GM18907 (cell line): ENCODE measurements around the gene SLK.

Experiments
- ATAC-seq: cut with Tn5 transposase; IDR thresholded peaks from one replicate; pipeline ENCODE4 v1.9.1; 2021; ENCODE audit warnings: mild to moderate bottlenecking, moderate library complexity; ENCODE audit not compliant: unreplicated experiment

SLK gene

GRCh38 chr10:103985726-103986125 lies 18.8 kb downstream of the SLK start:
- no peak for ATAC-seq

GRCh38 chr10:103986360-103986759 lies 19.4 kb downstream of the SLK start:
- ATAC-seq = no peak

- no peak for ATAC-seq
Measured at GRCh38 chr10:103990121-103990520, 23.2 kb downstream of the SLK start.

DNA sequence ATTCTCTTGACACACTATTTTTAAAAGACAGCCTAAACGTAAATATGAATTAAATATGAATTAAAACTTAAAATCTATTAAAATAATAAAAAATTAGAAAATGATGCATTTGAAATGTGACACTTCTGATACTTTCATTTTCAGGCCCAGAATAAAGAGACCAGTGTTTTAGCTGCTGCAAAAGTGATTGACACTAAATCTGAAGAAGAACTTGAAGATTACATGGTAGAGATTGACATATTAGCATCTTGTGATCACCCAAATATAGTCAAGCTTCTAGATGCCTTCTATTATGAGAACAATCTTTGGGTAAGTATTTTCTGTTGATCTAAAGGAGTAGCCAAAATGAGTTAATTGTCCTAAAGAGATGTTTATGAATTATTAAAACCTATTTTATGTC lies 23.6 kb downstream of the SLK start:
- no peak for ATAC-seq

- no peak for ATAC-seq
Measured at GRCh38 chr10:103991393-103992128, 24.6 kb downstream of the SLK start.

- ATAC-seq = no peak
Measured at GRCh38 chr10:103995134-103995533, 28.2 kb downstream of the SLK start.

DNA sequence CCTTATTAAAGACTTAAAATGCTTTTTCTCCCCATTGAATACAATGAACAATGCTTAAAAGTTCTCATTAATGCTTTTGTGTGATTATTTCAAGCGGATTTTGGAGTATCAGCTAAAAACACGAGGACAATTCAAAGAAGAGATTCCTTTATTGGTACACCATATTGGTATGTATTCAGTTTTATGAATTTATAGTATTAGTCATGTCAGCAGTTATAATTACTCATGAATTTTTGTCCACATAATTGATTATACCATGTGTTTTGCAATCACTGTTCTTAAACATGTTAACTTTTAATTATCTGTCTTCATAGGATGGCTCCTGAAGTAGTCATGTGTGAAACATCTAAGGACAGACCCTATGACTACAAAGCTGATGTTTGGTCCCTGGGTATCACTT lies 31.9 kb downstream of the SLK start:
- no peak for ATAC-seq

DNA sequence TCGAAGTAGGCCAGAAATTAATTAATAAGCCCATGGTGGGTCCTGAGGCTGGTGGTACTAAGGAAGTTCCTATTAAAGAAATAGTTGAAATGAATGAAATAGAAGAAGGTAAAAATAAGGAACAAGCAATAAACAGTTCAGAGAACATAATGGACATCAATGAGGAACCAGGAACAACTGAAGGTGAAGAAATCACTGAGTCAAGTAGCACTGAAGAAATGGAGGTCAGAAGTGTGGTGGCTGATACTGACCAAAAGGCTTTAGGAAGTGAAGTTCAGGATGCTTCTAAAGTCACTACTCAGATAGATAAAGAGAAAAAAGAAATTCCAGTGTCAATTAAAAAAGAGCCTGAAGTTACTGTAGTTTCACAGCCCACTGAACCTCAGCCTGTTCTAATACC lies 36.0 kb downstream of the SLK start:
- no peak for ATAC-seq

DNA sequence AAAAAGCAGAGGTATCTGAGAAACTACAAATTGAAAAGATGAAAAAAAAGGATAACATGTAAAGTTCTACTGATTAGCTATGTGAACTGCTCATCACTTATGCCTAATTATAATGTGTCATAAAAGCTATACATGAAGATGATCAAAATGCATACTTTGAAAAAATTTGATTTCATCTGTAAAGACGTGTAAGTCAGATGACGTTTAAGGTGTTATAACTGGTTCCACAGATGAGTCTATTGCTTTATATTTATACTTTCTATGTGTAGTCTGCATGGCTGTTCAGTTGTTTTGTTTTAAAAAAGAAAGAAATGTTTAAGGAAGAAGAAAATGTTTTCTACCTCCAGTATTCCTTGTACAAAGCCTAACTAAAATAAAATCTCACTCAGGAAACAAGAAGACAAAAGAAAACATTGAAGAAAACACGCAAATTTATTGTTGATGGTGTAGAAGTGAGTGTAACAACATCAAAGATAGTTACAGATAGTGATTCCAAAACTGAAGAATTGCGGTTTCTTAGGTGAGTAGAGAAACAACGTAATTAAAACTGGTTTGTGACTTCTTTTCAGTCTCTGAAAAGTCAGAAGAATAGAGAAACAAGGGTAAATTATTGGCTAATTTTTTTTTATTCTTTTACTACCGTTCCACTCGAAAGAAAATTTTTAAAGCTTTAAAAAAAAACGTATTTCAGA lies 38.4 kb downstream of the SLK start:
- ATAC-seq = no peak

DNA sequence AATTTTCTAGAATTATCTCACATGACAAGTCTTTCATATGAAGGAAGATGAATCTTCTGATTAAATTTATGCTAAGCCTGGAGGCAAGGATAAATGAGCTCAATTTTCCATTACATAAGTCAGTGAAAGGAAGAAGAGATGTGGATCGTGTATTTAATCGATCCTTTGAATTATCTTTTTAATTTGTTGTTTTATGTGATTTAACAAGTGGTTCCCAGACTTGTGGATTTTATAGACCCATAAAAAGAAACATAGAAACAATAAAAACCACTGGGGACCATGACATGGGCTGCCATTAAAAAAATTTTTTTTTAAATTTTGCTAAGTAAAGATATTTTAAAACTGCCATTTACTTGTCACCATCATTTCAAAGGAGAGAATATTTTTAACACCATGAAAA lies 45.0 kb downstream of the SLK start:
- no peak for ATAC-seq

DNA sequence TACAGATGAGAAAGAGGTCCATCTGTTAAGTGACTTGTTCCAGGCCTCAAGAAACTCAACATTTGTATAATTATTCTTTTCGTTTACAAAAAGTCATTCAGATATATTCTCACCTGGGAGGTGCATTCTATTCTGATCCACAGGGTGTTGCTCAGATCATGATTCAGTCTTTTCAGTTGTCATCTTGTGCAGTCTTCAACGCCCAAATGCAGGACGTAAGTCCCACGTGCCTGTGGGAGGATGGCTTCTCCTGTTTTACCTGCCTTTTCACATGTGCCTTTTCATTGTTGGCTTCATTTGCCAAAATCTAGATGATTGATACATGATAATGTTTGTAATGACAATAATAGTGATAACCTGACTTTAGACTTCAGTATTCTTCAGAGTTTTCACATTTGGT lies 46.5 kb downstream of the SLK start:
- no peak for ATAC-seq

DNA sequence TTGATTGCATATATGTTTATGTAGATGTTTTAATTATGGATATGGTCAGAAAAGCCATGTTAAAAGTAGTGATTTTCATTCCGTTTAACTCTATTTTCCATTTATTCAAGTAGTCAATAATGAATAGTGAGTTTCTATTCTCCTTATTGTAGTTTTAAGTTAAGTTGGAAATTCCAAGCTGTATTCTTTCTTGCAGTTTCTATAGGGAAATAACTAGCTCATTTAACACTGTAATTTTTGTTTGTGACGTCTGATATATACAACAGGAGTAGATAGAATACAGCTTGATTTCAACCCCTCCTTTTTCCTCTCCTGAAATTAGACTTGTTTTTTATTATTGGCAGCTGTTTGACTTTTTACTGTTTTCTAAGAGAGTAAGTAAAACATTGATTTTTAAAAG lies 47.2 kb downstream of the SLK start:
- ATAC-seq = no peak

- ATAC-seq = no peak
Measured at GRCh38 chr10:104016661-104017060, 49.7 kb downstream of the SLK start.

DNA sequence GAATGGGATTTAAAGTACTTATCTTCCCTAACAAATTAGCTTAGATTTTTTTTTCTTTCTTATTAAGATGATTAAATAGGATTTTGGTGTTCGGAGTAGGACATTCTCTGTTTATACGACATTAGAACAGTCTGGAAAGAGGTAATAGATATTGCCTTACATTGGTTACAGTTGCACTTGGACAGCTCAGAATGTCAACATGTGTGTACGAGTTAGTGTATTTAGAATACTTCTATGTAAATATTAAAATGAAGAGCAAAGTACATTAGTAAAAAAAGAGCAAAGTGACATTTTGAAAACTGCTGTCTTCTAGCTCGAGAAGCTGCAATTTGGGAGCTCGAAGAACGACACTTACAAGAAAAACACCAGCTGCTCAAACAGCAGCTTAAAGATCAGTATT lies 51.5 kb downstream of the SLK start:
- no peak for ATAC-seq

DNA sequence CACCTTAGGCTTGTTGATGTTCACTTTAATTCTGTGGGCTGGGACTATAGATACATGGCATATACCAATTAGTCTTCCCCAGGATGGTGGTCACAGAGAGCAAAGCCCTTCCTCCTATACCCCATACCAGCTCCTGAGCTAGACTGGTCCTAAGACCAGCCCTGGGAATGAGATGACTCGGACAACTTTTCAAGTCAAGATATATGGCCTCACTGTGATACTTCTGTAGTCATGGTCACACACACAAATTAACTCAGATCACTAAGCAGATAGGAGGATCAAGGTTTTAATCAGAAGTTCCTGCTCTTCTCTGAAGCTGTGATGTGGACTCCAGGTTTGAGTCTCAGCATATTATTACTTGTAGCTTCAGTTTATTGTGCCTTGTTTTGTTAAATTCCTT lies 53.1 kb downstream of the SLK start:
- no peak for ATAC-seq

DNA sequence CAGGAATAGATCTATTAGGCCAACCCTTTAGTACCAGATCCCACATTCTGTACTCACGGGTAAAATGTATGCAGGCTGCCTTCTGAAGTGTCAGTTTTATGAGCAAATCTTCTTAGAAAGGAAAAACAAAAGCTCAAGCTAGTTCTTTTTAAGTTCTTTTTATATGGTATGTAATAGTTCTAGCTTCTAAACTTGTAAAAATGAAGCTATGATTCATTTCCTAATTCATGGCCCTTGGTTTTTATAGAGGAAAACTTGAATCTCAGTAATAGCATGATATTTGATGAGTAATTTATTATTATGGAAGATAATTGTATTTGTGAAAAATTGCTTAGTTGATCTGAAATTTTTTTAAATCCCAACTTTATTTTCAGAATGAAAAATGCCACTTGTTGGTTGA lies 54.3 kb downstream of the SLK start:
- no peak for ATAC-seq

- ATAC-seq = no peak
Measured at GRCh38 chr10:104022026-104022425, 55.1 kb downstream of the SLK start.

- no peak for ATAC-seq
Measured at GRCh38 chr10:104025524-104025923, 58.6 kb downstream of the SLK start.

GRCh38 chr10:104026762-104027161 lies 59.8 kb downstream of the SLK start:
- peak; percentile 40 for ATAC-seq

GRCh38 chr10:104028146-104028545 lies 61.2 kb downstream of the SLK start:
- ATAC-seq = no peak

- no peak for ATAC-seq
Measured at GRCh38 chr10:104028823-104029520, 62.0 kb downstream of the SLK start.

GRCh38 chr10:104029521-104029860 lies 62.6 kb downstream of the SLK start:
- ATAC-seq = no peak
